GM18526 (cell line): ENCODE results near the gene POP4.

Source experiments
- POLR2A ChIP-seq: IDR thresholded peaks from 3 replicates; pipeline ENCODE4 v1.6.1; 2011; ENCODE audit not compliant: insufficient read length; ENCODE audit errors: extremely low read depth

The POP4 gene

DNA sequence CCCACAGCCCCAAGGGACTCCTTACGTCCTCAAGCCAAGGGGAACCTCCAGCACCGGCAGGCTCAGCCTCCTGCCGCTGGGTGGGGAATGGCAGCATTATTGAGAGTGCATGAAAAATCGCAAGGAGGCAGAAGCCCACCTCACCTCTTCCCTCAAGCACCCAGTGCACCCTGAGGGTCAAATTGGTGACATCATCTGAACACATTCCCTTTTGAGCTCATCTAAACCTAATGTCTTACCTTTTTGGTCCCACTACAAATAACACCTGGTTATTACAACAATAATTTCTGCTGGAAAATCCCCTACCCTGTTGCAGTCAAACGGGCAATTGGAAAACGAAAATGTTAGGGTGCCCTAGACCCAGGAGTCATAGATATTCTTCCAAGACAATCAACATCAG, 12.2 kb upstream of the POP4 start:
- no peak for TF ChIP-seq POLR2A

DNA sequence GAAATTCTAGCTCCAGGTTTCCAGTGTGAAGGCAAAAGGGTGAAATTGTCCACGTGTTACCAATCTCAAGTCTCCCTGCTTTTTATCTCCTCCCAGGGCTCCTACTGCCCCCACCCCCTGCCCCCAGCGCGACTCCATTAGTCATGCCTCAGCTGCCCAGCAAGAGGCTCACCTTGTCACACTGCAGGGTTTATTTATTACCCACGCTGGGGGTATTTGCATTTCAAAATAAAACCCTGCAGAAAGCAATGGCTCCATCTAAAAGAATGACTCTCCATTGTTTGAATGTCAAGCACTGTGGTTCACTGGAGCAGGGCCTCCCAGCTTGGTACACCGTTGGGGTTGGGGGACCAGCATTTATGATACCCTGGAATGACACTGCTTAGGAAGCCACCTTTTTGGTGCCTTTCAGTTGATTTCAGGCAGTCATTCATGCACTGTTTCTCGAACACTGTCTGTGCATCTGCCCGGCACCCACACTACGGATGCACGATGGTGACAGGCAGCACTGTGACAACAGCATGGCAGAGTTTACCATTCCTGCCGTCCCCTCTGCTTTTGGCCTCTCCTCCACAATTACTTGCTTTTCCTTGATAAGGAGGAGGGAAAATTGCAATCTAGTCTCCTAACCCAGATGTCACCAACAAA, 9.9 kb upstream of the POP4 start:
- no peak for TF ChIP-seq POLR2A

DNA sequence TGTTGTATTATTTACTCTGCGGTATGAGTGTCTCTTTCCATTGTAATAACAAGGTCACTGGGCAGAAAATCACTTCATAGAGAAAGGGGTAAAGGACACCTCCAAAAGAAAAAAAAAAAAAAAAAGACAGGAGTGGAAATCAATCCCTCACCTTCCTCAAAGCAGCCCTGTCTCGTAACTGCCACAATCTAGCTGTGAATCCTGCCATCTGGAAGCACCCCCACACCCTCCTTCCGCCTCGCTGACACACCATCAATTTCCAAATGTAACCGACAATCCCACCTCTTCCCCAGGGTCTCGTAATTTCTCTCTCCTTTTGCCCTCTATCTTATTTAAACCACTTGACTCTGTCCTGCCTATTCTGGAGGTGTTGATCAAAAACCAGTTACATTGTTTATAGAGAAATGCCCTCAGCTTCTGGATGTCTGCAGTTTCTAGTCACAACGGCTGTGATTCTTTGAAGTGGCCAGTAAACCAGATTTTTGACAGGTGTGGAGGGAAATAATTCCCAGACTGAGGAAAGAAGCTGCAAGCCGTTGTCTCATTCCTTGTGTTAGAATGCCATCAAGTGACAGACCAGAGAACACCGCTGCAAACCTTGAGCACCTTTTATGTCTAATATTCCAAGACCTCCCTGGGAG, 9.1 kb upstream of the POP4 start:
- TF ChIP-seq POLR2A = no peak

DNA sequence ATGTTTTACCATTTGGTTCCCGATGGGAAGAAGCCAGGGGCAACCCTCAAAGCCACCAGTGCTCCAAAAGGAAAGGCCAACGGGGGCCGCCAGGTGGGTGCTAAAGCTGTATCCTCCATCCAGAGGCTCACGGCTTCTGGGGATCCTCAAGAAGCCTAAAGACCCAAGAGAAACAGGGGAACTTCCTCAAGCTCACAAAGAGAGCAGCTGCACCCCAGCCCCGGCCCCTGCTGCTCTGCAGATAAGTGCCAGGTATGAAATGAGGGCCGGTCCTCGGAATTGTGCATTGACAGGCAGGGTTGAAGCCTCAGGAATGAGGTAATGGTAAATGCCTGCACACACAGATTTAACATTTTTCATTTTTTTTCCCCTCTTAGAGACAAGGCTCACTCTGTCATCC, 8.0 kb upstream of the POP4 start:
- no peak for TF ChIP-seq POLR2A

DNA sequence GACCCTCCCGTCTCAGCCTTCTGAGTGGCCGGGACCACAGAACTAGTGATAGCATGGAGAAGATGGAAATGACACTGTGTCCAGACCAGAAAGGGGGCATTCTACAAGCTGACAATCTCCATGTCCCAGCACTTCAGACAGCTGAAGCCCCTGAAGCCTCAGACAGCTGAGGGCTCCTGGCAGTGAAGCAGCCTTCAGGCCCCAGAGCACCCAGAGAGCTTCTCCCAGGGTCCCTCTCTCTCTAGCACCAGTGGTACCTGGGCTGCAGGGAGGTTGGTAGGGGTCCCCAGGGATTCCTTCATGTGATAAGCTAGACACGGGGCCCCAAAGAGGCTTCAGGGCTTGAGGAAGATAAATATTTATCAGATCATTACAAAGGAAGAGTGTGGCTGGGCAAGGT, 7.6 kb upstream of the POP4 start:
- no peak for TF ChIP-seq POLR2A

GRCh38 chr19:29603308-29603707, 2.8 kb upstream of the POP4 start:
- no peak for TF ChIP-seq POLR2A

DNA sequence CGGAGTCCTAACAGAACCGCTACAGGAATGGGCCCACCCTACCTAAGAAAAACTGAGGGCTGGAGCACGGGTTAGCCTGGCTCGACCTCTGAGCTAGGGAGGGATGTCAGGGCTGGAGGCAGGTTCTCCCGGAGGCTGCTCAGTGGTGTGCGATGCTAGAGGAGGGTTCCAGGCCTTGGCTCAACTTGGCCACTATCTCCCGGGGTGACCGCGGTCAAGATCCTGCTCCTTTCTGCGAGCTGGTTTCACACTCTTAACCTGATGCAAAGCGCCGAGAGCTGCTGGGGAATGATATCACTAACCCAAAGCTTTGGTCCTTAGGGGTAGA, 301 bp downstream of the POP4 start:
- no peak for TF ChIP-seq POLR2A

DNA sequence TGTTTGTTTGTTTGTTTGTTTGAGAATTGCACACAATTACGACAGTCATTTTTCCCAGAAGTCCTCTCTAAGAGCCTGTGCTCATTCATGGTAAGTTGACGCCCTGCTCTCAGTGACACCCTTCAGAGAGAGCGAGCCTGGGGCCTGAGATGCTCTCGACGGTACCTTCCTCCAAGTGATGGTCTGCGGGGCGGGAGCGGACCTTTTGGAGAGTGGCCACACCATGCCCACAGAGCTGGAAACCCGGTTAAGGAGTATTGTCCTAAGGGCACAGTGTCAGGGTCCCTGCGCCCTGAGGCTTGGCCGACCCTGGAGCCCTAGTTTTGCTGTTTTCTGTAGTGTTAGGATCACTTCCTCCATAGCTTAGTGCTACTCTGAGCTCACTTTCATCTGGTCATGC, 3.6 kb downstream of the POP4 start:
- TF ChIP-seq POLR2A = no peak

- TF ChIP-seq POLR2A = no peak
These were observed 4.1 kb downstream of the POP4 start for GRCh38 chr19:29610213-29610573.

GRCh38 chr19:29610574-29611271, 4.6 kb downstream of the POP4 start:
- TF ChIP-seq POLR2A = no peak

DNA sequence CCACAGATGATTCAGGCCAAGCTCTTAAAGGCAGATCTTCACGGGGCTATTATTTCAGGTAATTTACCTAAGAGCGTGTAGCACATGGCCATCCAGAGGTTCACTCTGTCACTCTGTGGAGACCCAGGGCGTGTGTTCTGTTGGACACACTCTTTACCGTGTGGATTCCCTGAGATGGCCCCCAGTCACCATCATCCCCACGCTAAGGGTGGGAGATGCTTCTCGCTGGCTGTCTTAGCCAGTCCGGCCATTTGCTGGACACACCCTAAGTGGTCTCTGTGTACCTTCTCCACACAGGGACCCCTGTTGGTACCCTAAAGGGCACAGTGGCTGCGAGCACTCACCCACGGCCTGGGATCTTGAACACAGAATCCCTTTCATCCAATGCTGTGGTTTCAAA, 6.0 kb downstream of the POP4 start:
- no peak for TF ChIP-seq POLR2A

GRCh38 chr19:29612801-29613595, 6.9 kb downstream of the POP4 start:
- no peak for TF ChIP-seq POLR2A

- no peak for TF ChIP-seq POLR2A
These were observed 8.0 kb downstream of the POP4 start for GRCh38 chr19:29614046-29614445.

DNA sequence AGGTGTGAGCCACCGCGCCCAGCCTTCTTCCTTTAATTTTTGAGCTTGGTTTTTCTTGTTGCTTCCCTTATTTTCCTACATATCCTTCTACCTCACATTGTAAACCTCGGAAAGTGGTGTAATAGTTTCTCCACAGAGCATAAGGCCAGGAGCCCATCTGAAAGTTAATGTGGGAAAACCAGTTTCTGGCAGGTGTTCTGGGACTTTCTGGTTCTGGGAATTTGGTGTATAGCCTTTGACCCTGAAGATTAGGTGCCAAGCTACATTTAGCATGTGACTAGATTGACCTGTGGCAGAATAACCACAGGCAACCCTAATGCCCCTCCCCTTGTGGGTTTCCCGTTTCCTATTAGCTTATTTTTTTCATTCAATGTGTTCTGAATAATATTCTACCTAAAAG, 8.7 kb downstream of the POP4 start:
- TF ChIP-seq POLR2A = no peak

DNA sequence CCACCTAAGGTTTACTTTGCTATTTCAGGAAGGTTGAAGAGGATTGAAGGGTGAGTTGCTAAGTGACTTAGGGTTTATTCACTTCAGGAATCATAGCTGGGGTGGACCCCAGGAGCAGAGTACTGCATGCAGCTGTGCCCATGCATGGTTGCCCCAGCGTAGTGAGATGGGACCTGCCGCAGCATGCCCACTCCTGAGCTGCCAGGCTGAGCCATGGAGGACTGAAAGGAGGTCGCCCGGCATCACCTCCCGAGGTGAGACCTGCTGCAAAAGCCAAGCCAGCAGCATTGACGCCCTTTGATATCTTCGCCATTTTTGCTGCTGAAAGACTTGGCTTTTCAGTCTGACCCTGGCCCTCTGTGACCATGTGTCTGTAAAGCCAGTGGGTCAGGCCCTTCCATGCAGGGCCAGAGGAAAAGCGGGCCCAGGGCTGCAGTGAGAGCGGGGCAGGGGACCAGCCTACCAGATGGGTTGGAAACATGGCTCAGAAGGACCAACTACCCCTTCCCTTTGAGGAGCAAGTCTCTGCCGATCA, 9.9 kb downstream of the POP4 start:
- no peak for TF ChIP-seq POLR2A

GRCh38 chr19:29616541-29616940, 10.5 kb downstream of the POP4 start:
- TF ChIP-seq POLR2A = no peak
